Measurements from ENCODE around the gene MOBP.
"Not testable (repeated sequence)": the region's sequence is repeated elsewhere in the genome, so short reads cannot be mapped to it uniquely, and the experiment has no call there.

Gene MOBP

DNA sequence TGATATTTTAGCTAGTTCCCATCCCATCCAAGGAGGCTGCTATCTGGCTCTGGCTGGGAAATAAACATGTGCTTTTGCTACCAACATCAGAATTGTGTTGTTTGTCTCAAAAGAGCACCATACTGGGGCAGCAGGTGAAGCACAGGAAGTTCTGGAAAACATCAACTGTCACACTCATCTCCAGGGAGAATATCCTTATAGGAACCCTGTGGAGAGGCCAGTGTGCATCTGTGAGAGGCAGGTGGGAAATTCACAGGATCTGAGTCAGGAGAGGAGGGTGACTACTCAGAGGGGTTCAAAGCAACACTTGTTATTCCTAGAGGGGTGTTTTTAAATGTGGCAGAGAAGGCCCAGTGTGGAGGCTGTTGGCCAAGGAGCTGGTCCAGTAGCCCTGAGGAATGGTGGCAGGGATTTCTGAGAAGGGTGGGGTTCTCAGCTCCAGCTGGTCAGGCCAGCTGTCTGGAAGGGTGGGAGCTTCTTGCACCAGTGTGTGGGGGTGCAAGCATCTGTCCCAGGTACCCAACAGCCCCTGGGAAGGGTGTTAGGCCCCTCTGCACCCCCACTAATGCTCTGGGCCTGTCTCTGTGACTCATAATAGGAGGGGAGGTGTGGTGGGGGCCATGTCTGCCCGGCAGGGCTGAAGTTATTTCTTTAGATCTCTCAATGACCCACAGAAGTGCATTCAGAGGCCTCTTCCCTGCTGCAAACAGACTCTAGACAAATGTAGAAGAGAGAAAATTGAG, 32.3 kb upstream of the MOBP start:
- Histone ChIP-seq H3K4me3 (ENCODE audit: low read length) (no peak overlapping the region), H2AFZ (ENCODE audit: low read depth, low read length) (no peak overlapping the region), H3K4me1 (ENCODE audit: insufficient read depth, low read length) (no peaks in the 10 kb centered on the region), H3K9me3 (ENCODE audit: low read length) (no peaks in the 10 kb centered on the region), H3K27me3 (ENCODE audit: insufficient read depth, low read length) (peaks cover 5% of the 10 kb centered on the region), H3K36me3 (ENCODE audit: insufficient read depth, low read length) (no peaks in the 10 kb centered on the region)

DNA sequence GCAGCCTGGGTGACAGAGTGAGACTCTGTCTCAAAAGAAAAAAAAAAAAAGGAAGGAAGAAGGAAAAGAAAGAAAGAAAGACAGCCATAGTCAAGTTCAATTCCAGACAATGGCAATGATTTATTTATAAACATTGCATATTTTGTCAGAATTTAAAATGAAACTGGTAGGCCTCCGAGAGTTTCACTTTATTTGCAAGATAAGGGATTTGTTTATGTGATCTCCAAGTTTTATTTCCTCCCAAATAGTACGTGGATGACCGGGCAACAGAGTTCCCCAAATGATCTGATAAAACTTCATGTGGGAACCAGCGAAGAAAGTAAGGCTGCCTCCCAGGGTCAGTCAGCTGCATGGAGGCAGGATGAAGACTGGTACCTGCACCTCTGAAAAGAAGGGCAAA, 28.6 kb upstream of the MOBP start:
- Histone ChIP-seq H3K4me1 (ENCODE audit: insufficient read depth, low read length) (no peaks in the 10 kb centered on the region), H3K9me3 (ENCODE audit: low read length) (no peaks in the 10 kb centered on the region), H3K27me3 (ENCODE audit: insufficient read depth, low read length) (peaks cover 10% of the 10 kb centered on the region), H3K4me3 (ENCODE audit: low read length) (no peak overlapping the region), H3K36me3 (ENCODE audit: insufficient read depth, low read length) (no peaks in the 10 kb centered on the region), H2AFZ (ENCODE audit: low read depth, low read length) (no peak overlapping the region)

DNA sequence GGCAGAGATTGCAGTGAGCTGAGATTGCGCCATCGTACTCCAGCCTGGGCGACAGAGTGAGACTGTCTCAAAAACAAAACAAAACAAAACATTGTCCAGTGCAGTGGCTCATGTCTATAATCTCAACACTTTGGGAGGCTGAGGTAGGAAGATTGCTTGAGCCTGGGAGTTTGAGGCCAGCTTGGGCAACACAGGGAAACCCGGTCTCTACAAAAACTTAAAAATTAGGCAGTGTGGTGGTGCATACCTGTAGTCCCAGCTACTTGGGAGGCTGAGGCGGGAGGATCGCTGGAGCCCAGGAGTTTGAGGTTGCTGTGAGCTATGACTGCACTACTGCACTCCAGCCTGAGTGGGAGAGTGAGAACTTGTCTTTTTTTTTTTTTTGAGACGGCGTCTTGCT, 27.2 kb upstream of the MOBP start:
- no peaks in the 10 kb centered on the region for H3K4me1 ChIP-seq (ENCODE audit: insufficient read depth, low read length)
- no peak overlapping the region for H3K4me3 ChIP-seq (ENCODE audit: low read length)

DNA sequence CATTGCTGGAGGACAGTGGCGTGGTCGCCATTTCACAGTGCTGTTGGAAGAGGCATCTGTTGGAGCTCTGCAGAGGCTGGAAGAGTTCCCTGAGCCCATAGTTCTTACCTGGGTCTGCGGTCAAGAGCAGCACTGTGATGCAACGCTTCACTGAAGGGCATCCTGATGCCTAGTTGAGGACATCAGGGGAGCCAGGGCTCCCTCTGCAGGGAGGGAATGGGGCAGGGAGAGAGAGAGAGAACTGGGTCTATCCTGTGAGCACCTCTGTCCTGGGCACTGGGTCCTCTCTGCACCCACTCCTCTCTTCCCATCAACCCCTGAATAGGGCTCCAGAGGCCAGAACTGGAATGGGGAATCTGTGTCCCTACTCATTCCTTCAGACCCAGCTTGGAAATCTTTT, 23.9 kb upstream of the MOBP start:
- H3K4me1 ChIP-seq (ENCODE audit: insufficient read depth, low read length): no peaks in the 10 kb centered on the region
- no peaks in the 10 kb centered on the region for H3K9me3 ChIP-seq (ENCODE audit: low read length)
- H3K4me3 ChIP-seq (ENCODE audit: low read length): no peak overlapping the region
- peaks cover 14% of the 10 kb centered on the region for H3K27me3 ChIP-seq (ENCODE audit: insufficient read depth, low read length)
- no peak overlapping the region for H2AFZ ChIP-seq (ENCODE audit: low read depth, low read length)
- H3K36me3 ChIP-seq (ENCODE audit: insufficient read depth, low read length): no peaks in the 10 kb centered on the region

More for the DNA sequence above, 27.2 kb upstream of the MOBP start:
- H3K36me3 ChIP-seq (ENCODE audit: insufficient read depth, low read length): no peaks in the 10 kb centered on the region
- H2AFZ ChIP-seq (ENCODE audit: low read depth, low read length): no peak overlapping the region
- peaks cover 8% of the 10 kb centered on the region for H3K27me3 ChIP-seq (ENCODE audit: insufficient read depth, low read length)
- no peaks in the 10 kb centered on the region for H3K9me3 ChIP-seq (ENCODE audit: low read length)

GRCh38 chr3:39445927-39446326, 21.6 kb upstream of the MOBP start:
- Histone ChIP-seq H3K36me3 (ENCODE audit: insufficient read depth, low read length) (no peaks in the 10 kb centered on the region), H3K4me1 (ENCODE audit: insufficient read depth, low read length) (no peaks in the 10 kb centered on the region), H3K27me3 (ENCODE audit: insufficient read depth, low read length) (peaks cover 14% of the 10 kb centered on the region), H2AFZ (ENCODE audit: low read depth, low read length) (no peak overlapping the region), H3K4me3 (ENCODE audit: low read length) (no peak overlapping the region), H3K9me3 (ENCODE audit: low read length) (no peaks in the 10 kb centered on the region)

DNA sequence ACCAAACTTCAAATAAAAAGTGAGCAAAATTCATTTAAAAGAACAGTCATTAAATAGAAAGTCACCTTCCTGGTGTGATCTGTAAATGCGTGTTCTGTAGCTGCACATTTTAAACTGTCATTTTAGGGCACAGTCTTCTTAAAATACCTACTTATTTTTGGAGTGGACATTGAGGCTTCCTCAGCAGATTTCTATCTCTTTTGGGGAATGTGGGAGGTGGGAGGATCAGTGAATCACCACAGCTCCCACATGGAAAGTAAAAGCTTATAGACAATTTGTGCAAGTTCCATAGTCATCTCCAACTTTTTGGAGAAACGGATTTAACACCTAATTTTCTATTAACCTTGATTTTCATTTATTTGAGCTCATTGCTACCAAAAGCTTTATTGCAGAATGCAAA, 21.0 kb upstream of the MOBP start:
- H3K4me3 ChIP-seq (ENCODE audit: low read length): no peak overlapping the region
- H3K4me1 ChIP-seq (ENCODE audit: insufficient read depth, low read length): no peaks in the 10 kb centered on the region
- no peak overlapping the region for H2AFZ ChIP-seq (ENCODE audit: low read depth, low read length)
- H3K9me3 ChIP-seq (ENCODE audit: low read length): no peaks in the 10 kb centered on the region
- peaks cover 14% of the 10 kb centered on the region for H3K27me3 ChIP-seq (ENCODE audit: insufficient read depth, low read length)
- H3K36me3 ChIP-seq (ENCODE audit: insufficient read depth, low read length): no peaks in the 10 kb centered on the region

- Histone ChIP-seq H3K4me3 (ENCODE audit: low read length) (no peak overlapping the region), H3K9me3 (ENCODE audit: low read length) (no peaks in the 10 kb centered on the region), H3K27me3 (ENCODE audit: insufficient read depth, low read length) (peaks cover 9% of the 10 kb centered on the region), H2AFZ (ENCODE audit: low read depth, low read length) (no peak overlapping the region), H3K36me3 (ENCODE audit: insufficient read depth, low read length) (no peaks in the 10 kb centered on the region), H3K4me1 (ENCODE audit: insufficient read depth, low read length) (no peaks in the 10 kb centered on the region)
Measured at GRCh38 chr3:39447637-39448483, 19.6 kb upstream of the MOBP start.

DNA sequence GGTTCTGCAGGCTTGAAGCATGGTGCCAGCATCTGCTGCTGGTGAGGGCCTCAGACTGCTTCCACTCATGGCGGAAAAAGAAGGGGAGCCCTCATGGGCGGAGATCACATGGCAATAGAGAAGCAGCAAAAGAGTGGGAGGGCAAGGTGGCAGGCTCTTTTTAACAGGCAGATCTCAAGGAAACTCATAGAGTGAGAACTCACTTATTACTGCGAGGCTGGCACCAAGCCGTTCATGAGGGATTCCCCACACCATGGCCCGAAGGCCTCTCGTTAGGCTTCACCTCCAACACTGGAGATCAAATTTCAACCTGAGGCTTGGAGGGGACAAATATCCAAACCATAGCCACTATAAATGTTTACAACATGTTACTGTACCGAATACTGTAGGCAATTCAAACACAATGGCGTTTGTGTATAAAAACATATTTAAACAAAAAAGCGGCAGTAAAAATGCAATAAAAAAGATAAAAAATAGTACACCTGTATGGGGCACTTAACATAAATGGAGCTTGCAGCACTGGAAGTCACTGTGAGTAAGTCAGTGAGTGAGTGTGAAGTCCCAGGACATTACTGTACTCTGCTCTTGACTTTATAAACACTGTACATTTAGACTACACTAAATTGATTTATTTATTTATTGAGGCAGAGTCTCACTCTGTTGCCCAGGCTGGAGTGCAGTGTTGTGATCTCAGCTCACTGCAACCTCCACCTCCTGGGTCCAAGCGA, 18.8 kb upstream of the MOBP start:
- Histone ChIP-seq H3K9me3 (ENCODE audit: low read length) (no peaks in the 10 kb centered on the region), H3K4me1 (ENCODE audit: insufficient read depth, low read length) (no peaks in the 10 kb centered on the region), H3K36me3 (ENCODE audit: insufficient read depth, low read length) (no peaks in the 10 kb centered on the region), H2AFZ (ENCODE audit: low read depth, low read length) (no peak overlapping the region), H3K4me3 (ENCODE audit: low read length) (no peak overlapping the region), H3K27me3 (ENCODE audit: insufficient read depth, low read length) (peaks cover 9% of the 10 kb centered on the region)

- no peaks in the 10 kb centered on the region for H3K9me3 ChIP-seq (ENCODE audit: low read length)
- H3K4me1 ChIP-seq (ENCODE audit: insufficient read depth, low read length): no peaks in the 10 kb centered on the region
- H3K36me3 ChIP-seq (ENCODE audit: insufficient read depth, low read length): no peaks in the 10 kb centered on the region
- H3K4me3 ChIP-seq (ENCODE audit: low read length): no peak overlapping the region
- peaks cover 7% of the 10 kb centered on the region for H3K27me3 ChIP-seq (ENCODE audit: insufficient read depth, low read length)
- no peak overlapping the region for H2AFZ ChIP-seq (ENCODE audit: low read depth, low read length)
Measured at GRCh38 chr3:39449796-39450195, 17.7 kb upstream of the MOBP start.

GRCh38 chr3:39453134-39453533, 14.3 kb upstream of the MOBP start:
- H3K9me3 ChIP-seq (ENCODE audit: low read length): no peaks in the 10 kb centered on the region
- no peak overlapping the region for H3K4me3 ChIP-seq (ENCODE audit: low read length)
- H3K4me1 ChIP-seq (ENCODE audit: insufficient read depth, low read length): no peaks in the 10 kb centered on the region
- no peak overlapping the region for H2AFZ ChIP-seq (ENCODE audit: low read depth, low read length)
- no peaks in the 10 kb centered on the region for H3K36me3 ChIP-seq (ENCODE audit: insufficient read depth, low read length)
- no peaks in the 10 kb centered on the region for H3K27me3 ChIP-seq (ENCODE audit: insufficient read depth, low read length)

DNA sequence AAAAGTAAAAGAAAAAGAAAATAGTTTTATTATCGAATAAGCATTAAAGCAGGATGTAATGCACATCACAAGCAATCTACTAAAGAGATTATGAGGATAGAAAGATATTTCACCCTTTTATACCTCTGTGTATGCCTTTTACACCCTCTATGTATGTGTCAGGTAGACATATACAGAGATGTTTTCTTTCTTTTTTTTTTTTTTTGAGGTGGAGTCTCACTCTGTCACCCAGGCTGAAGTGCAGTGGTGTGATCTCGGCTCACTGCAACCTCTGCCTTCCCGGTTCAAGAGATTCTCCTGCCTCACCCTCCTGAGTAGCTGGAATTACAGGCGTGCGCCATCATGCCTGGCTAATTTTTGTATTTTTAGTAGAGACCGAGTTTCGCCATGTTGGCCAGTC, 13.6 kb upstream of the MOBP start:
- not testable (repeated sequence) for H3K4me1 ChIP-seq (ENCODE audit: insufficient read depth, low read length); H3K36me3 ChIP-seq (ENCODE audit: insufficient read depth, low read length); H3K9me3 ChIP-seq (ENCODE audit: low read length); H3K27me3 ChIP-seq (ENCODE audit: insufficient read depth, low read length); H2AFZ ChIP-seq (ENCODE audit: low read depth, low read length); H3K4me3 ChIP-seq (ENCODE audit: low read length)

DNA sequence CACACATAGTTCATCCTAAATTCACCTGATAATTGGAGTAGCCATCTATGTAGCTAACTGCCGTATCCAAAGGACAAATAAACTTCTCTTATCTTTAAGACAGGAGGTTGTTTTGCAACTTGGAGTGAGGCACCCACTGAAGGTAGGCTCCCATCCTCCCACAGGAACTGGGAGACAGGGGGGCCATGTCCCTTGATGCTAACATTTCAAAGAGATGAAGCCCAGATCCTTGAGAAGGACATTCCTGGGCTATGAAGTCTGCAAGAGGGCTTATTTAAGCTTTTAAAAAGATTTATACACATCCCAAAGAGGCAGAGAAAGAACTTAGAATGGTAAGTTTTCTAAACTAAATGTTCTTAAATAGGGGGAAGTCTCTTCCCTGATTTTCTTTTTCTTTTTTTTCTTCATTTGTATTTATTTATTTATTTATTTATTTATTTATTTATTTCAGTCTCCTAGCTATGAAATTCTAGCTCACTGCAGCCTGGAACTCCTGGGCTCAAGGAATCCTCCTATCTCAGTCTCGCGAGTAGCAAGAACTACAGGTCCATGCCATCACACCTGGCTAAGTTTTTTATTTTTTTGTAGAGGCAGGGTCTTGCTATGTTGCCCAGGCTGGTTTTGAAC, 12.8 kb upstream of the MOBP start:
- no peaks in the 10 kb centered on the region for H3K36me3 ChIP-seq (ENCODE audit: insufficient read depth, low read length)
- no peak overlapping the region for H3K4me3 ChIP-seq (ENCODE audit: low read length)
- no peaks in the 10 kb centered on the region for H3K9me3 ChIP-seq (ENCODE audit: low read length)
- no peaks in the 10 kb centered on the region for H3K4me1 ChIP-seq (ENCODE audit: insufficient read depth, low read length)
- no peaks in the 10 kb centered on the region for H3K27me3 ChIP-seq (ENCODE audit: insufficient read depth, low read length)
- H2AFZ ChIP-seq (ENCODE audit: low read depth, low read length): no peak overlapping the region

DNA sequence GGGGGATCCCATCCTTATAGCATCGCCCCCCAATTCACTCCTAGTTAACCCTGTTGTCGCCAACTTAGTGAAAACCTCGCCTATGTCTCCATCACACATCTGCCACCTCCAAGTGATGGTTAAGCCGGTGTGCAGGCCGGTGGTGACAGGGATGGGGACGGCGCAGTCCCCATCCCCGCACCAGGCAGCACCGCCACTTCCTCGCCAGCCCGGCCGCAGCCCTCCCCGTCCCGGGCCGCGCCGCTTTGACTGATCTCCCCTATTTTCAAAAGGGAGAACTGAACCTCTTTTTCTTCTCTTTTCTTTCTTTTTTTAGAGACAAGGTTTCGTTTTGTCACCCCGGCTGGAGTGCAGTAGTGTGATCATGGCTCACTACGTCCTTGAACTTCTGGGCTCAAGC, 11.3 kb upstream of the MOBP start:
- H3K9me3 ChIP-seq (ENCODE audit: low read length): no peaks in the 10 kb centered on the region
- H3K27me3 ChIP-seq (ENCODE audit: insufficient read depth, low read length): no peaks in the 10 kb centered on the region
- no peaks in the 10 kb centered on the region for H3K4me1 ChIP-seq (ENCODE audit: insufficient read depth, low read length)
- H3K4me3 ChIP-seq (ENCODE audit: low read length): no peak overlapping the region
- H2AFZ ChIP-seq (ENCODE audit: low read depth, low read length): no peak overlapping the region
- no peaks in the 10 kb centered on the region for H3K36me3 ChIP-seq (ENCODE audit: insufficient read depth, low read length)
